HG03460 (cell line): ENCODE measurements around the gene LTBP1.

Source experiments
- ATAC-seq: cut with Tn5 transposase; IDR thresholded peaks from one replicate; pipeline ENCODE4 v1.9.1; 2021; ENCODE audit not compliant: unreplicated experiment

Gene LTBP1

GRCh38 chr2:33008716-33009115 is 62.0 kb downstream of the LTBP1 start:
- no peak for ATAC-seq

DNA sequence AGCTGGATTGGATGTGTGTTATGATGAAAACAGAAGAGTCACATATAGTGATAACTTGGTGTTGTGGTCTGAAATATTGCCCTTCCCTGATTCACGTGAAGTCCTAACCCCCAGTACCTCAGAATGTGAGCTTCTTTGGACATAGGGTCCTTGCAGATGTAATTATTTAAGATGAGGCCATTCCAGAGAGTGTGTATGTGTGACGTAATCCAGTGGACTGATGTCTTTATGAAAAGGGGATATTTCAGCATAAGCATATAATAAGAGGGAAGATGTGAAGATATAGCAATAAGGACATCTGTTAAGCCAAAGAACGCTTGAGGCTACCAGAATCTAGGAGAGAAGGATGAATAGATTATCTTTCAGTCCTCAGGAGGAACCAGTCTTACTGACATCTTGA is 62.5 kb downstream of the LTBP1 start:
- no peak for ATAC-seq

GRCh38 chr2:33011373-33011772 is 64.6 kb downstream of the LTBP1 start:
- ATAC-seq: no peak

DNA sequence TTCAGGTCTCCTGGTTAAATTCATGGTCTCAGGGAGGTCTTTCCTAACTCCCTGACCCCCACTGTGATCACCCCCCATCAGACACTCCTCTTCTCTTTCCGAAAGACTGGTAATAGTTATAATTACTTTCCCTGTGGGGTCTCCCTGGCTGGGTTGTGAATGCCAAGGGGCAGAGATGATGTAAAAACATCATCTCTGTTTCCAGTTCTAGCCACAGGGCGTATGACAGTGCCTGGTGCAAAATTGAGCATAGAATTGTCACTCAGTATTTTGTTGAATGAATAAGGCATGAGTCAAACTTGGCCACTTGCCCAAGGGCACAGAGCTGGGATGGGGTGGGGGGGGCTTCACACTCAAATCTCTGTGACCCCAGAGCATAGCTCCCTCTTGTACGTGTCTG is 65.2 kb downstream of the LTBP1 start:
- ATAC-seq: no peak

- no peak for ATAC-seq
Observed at GRCh38 chr2:33013684-33014110, 66.9 kb downstream of the LTBP1 start.

DNA sequence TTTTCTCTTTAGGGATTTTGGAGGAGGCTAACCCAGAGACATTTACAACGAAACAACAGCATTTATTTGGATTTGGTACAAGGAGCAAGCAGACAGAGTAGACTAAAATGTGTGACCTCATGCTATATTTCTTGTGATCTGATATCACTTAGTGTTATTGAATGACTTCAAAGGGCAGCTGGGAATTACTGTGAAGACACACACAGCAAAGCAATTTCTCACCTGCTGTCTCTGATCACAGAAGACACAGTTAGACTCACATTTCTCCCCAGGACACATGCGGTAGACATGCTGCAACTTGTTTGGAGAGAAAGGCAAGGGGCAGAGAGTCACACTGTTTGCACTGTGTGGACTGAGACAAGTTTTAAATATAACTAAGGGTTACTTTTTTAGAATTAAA is 67.5 kb downstream of the LTBP1 start:
- no peak for ATAC-seq

GRCh38 chr2:33015421-33016142 is 68.8 kb downstream of the LTBP1 start:
- no peak for ATAC-seq

DNA sequence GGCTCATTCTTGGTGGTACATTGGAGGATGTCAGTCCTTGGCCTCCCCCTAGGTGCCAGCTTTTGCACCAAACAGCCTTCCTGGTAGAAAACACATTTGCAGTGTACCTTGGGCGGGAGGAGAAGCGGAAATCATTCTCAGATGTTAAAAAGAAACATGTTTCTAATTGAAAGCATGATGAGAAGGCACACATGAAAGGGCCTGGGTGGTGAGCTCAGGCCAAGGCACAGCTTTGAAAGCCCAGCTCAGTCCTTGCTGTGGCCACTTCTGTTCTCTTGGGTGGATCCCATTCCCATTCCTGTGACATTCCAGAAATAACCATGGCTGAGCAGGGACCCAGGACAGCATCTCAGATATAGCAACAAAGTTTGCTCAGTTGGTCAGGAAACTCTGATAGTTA is 71.5 kb downstream of the LTBP1 start:
- ATAC-seq: no peak

DNA sequence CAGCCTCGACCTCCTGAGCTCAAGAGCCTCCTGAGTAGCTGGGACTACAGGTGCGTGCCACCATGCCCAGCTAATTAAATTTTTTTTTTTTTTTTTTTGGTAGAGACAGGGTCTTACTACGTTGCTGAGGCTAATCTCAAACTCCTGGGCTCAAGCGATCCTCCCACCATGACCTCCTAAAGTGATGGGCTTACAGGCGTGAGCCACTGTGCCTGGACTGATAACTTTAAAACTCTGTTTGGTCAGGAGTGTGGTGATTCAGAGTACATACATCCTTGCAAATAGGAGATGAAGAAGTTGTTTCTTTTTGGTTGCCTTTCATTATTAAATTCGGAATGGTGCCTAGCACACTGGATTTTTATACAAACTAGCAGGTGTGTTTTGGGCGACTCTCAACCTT is 73.0 kb downstream of the LTBP1 start:
- no peak for ATAC-seq

- no peak for ATAC-seq
Observed at GRCh38 chr2:33020883-33021282, 74.1 kb downstream of the LTBP1 start.

- no peak for ATAC-seq
Observed at GRCh38 chr2:33021542-33022227, 74.9 kb downstream of the LTBP1 start.

GRCh38 chr2:33022395-33022985 is 75.7 kb downstream of the LTBP1 start:
- ATAC-seq: no peak

DNA sequence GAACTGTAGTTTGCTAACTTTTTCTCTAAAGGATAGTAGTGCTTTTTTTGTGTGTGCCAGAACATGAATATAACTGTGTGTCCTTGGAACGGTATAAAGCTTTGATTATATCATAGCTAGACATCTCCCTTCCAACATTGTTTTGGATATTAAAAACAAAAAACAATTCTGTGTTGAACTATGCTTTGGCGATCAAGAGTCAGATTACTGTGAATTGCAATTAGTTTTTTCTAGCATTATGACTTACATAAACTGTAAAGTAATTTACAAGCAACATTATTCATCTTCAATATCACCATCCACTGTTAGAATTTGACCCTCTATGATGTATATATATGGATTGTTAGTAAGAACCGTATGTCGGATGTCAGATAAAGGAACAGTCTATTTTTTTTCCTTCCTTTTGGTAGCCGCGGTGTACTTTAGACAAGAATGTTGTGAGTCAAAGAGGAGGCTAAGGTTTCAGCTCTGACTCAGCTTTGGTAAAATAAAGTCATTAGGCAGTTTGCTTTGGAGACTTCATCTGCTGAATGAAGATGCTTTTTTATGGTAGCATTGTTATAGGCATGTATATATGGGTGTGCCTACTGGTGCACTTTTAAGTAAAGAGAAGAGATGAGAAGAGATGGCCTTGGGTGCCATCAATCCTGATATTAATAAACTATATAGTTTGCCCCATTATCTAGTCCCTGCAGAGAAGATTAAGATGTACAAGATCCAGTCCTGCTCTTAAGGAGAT is 76.4 kb downstream of the LTBP1 start:
- no peak for ATAC-seq

- no peak for ATAC-seq
Observed at GRCh38 chr2:33023728-33024500, 77.2 kb downstream of the LTBP1 start.

DNA sequence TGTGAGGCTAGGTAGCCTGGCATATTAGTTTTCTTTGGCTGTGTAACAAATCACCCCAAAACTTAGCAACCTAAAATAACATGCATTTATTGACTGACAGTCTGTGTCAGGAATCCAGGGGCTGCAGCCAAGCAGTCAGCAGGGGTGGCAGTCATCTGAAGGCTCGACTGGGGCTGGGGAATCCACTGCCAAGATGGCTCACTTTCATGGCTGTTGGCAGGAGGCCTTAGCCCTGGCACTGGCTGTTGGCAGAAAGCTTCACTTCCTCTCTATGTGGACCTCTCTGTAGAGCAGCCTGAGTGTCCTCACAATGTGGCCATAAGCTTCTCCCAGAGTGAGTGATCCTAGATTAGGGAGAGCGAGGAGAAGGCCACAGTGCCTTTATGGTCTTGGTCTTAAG is 78.0 kb downstream of the LTBP1 start:
- ATAC-seq: no peak

DNA sequence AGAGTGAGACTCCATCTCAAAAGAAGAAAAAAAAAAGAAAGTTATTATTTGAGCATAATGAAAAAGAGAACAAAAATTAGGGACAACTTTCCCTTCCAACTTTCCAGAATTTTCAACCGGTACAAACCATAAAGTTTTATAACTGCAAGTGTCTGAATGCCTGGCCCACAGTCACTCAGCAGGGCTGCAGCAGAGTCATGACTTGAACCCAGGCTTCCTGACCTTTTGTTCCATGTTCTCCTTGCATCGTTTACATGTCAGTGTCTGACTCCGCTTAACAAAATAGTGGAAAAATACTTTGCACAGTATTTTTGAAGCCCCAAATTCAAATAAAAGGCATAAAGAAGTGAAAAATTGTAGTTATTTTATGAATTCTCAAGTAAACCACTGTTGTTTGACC is 82.7 kb downstream of the LTBP1 start:
- ATAC-seq: no peak

GRCh38 chr2:33029926-33030325 is 83.2 kb downstream of the LTBP1 start:
- ATAC-seq: no peak

DNA sequence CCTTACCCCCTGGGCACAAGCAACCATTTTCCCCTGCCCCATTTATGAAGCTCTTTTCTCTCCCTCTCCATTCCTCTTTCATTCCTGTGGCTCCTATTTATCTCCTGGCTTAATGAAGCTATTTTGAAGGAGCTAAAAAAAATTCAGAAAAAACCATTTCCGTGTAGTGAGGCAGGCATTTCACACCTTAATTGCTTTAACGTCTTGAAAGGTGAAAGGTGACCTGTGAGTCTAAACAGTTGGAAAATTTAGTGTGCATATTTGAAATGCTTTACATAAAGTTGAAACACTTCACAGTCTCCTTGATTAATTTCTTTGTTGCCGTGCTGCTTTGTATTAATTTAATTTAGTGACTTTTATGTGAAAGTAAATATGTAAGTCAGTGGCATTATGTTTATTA is 83.6 kb downstream of the LTBP1 start:
- ATAC-seq: no peak

DNA sequence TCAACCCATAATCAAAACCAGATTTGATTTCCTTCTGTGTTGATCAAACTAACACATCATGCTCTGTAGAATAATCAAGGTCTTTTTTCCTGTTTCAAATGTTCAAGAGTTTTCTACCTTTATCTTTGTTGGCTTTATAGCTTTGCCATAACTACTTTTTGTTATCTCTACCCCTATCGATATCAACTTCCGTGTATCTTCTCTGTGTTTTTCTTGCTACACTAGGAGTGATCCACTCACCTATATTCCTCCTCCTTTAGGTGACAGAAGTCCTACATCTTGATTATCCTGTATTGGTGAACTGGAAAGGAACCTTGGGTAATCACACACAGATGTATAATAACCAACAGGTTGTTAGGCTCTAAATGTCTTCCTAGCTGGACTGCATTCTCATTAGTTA is 85.5 kb downstream of the LTBP1 start:
- ATAC-seq: no peak

DNA sequence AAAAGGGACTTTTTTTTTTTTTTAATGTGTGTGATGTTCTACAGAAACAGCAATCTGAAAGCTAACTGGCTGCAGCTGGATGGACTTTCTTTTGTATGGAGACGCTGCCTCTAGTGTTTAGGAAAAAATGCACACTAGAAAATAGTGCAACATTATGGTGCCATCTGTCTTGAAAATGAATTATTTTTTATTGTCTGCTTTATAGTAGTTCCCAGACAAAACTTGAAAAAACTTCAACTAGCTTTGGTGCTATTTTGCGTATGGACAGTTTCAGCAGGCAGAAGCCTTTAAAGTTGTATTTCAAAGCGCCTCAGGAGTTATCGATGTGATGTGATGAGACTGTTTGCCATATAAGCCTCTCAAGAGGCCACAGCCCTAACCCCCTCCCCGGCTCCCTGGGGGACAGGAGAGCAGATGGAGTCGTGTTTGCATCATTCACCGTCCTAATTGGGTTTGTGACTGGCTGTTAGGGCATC is 86.9 kb downstream of the LTBP1 start:
- no peak for ATAC-seq

GRCh38 chr2:33034784-33035183 is 88.0 kb downstream of the LTBP1 start:
- no peak for ATAC-seq
